Smooth muscle cell of the pulmonary artery (primary cell): Measurements from ENCODE around the gene RCVRN. TPM values are rescaled to one million over a fixed set of nuclear protein-coding genes. Genes with fewer than 3 reads are reported as not detected.

Experiments
- total RNA-seq: library from RNA; depleted of rRNA; stranded (reverse); fragments of >200 nt; gene quantifications from 2 replicates; pipeline ENCODE4 v1.2.3, GENCODE V29; 2014

The RCVRN gene
- 0.07 TPM in 1 of 2 replicates, not detected in the other for total RNA-seq

GRCh38 chr17:9905078-9905415 lies at the start of gene RCVRN:
Gene RCVRN (minus strand): TSS chr17:9905271. CDS start chr17:9905180, 91 bp downstream.

Other genes starting within 250 kb of the RCVRN start
- not detected in 2 replicates for gene DHRS7C, start 113.7 kb downstream of the RCVRN start, total RNA-seq
- gene GSG1L2, start 83.2 kb downstream of the RCVRN start, total RNA-seq = not detected in 2 replicates
- not detected in 2 replicates for gene GLP2R, start 79.3 kb downstream of the RCVRN start, total RNA-seq